Measurements from ENCODE around the gene SLC39A10.

SLC39A10 gene

DNA sequence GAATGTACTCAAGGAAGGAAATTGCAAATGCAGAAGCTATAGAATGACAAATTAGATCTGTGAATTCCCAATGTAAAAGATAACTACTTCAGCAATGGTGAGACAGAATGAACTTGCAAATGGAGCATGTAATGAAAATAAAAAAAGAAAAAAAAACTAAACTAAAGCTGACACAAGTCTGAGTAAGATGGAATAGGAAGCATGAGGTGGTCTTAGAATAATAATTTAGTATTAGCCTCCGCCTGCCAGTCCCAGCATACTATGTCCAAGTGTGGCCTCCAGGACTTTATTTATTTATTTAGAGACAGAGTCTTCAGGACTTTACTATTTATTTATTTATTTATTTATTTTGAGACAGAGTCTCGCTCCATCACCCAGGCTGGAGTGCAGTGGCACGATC is 37.4 kb upstream of the SLC39A10 start:
- H3K4me3 ChIP-seq (ENCODE audit: low read depth, low read length), result no peak overlapping the region
- no peak for DNase-seq (ENCODE audit: low read depth)
- no peak for TF ChIP-seq CTCF (conservative IDR thresholded peaks at IDR 0.05; ENCODE audit: low read depth, low read length)

GRCh38 chr2:195620501-195620900 is 36.5 kb upstream of the SLC39A10 start:
- peak; percentile 35 for DNase-seq (ENCODE audit: low read depth)
- no peak for TF ChIP-seq CTCF (conservative IDR thresholded peaks at IDR 0.05; ENCODE audit: low read depth, low read length)
- no peak overlapping the region for H3K4me3 ChIP-seq (ENCODE audit: low read depth, low read length)

DNA sequence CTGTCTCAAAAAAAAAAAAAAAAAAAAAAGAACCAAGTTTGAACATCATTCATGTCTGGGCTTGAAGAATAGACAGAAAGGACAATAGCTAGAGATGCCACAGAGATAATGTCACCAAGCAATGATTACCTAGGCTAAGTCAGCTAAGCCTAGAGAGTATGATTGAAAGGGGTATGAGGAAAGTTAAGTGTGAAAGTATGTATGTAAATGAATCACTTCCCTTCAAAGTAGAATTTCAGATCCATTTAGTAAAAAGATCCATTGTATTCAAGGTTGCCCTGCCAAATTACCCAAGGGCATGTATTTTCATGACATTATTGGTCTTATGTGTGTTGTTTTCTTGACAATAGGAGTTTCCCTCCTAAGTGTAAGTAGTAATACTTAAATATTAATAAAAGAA is 34.1 kb upstream of the SLC39A10 start:
- DNase-seq (ENCODE audit: low read depth), result no peak
- no peak overlapping the region for H3K4me3 ChIP-seq (ENCODE audit: low read depth, low read length)
- TF ChIP-seq CTCF (conservative IDR thresholded peaks at IDR 0.05; ENCODE audit: low read depth, low read length), result no peak

DNA sequence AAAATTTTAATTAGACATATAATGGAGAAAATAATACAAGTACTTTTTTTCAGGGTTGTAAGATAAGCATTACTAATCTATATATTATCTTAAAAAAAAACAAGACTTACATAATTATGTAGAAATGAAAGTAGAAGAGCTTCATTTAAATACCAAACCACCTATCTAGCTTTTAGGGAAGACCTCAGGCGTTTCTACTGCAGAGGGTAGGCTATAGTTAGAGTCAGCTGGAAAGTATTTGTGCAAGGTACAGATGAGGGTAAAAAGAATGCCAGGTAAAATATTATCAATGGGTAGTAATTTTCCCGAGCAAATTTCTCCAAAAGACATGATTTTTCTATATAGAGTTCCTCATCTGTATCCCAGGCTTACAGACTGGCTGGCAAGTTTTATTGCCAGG is 30.5 kb upstream of the SLC39A10 start:
- no peak for TF ChIP-seq CTCF (conservative IDR thresholded peaks at IDR 0.05; ENCODE audit: low read depth, low read length)
- DNase-seq (ENCODE audit: low read depth), result no peak
- no peak overlapping the region for H3K4me3 ChIP-seq (ENCODE audit: low read depth, low read length)

DNA sequence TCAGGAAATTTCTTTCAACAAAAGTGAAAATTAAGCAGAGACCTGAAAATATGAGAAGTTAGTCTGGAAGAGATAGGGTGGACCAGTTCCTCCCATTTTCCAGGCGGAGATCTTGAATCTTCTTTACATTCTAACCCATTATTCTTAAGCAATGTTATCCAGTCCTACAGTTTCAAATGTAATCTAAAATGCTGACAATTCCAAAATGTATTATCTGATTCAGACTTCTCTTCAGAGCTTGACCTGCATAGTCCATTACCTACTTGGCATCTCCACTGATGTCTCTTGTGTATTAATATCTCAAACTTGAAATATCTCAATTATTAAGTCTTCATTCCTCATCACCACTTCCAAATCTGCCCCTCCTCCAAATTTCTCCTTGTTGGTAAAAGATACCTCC is 28.4 kb upstream of the SLC39A10 start:
- no peak for DNase-seq (ENCODE audit: low read depth)
- no peak overlapping the region for H3K4me3 ChIP-seq (ENCODE audit: low read depth, low read length)
- TF ChIP-seq CTCF (conservative IDR thresholded peaks at IDR 0.05; ENCODE audit: low read depth, low read length), result no peak

- no peak overlapping the region for H3K4me3 ChIP-seq (ENCODE audit: low read depth, low read length)
- DNase-seq (ENCODE audit: low read depth), result no peak
- no peak for TF ChIP-seq CTCF (conservative IDR thresholded peaks at IDR 0.05; ENCODE audit: low read depth, low read length)
Observed at GRCh38 chr2:195632856-195633572, 24.0 kb upstream of the SLC39A10 start.

DNA sequence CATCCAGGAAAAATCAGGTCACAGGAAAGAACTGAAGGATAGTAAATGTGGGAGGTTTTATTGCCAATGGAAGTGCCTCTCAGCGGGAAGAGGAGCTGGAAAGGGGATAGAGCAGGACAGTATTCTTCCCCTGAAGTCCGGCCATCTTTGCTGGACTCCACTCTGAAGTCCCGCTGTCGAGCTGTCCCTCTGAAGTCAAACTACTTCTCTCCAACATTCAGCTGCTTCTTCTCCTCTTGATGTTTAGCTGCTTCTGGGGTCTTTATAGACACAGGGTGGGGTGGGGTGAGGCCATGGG is 23.5 kb upstream of the SLC39A10 start:
- no peak for TF ChIP-seq CTCF (conservative IDR thresholded peaks at IDR 0.05; ENCODE audit: low read depth, low read length)
- H3K4me3 ChIP-seq (ENCODE audit: low read depth, low read length), result no peak overlapping the region
- no peak for DNase-seq (ENCODE audit: low read depth)
